Tibial nerve (tissue), 4 donors: ENCODE results near the gene WNT7A. TPM values are rescaled to one million over a fixed set of nuclear protein-coding genes. Genes with fewer than 3 reads are reported as not detected.

Source experiments
- DNase-seq, 2 donors: peaks; one replicate each; pipeline ENCODE4 v3.0.0-alpha.2; 2019; ENCODE audit warnings: low spot score in 2 of 2
- H3K27ac ChIP-seq, 4 donors: fragments of 200-600 bp; sonication (generic) in 3 of 4; one replicate each; pipeline ENCODE4 v1.5.1; 2017 to 2019; ENCODE audit warnings: mild to moderate bottlenecking in 1 of 4
- H3K27me3 ChIP-seq, 2 donors: fragments of 200-600 bp; sonication (generic) in 1 of 2; one replicate each; pipeline versions ENCODE4 v1.5.1 to v1.6.0; 2017 to 2019
- H3K36me3 ChIP-seq, 3 donors: fragments of 200-600 bp; sonication (generic); one replicate each; pipeline ENCODE4 v1.5.1; 2018 to 2019
- H3K4me1 ChIP-seq, 4 donors: fragments of 200-600 bp; sonication (generic) in 3 of 4; one replicate each; pipeline ENCODE4 v1.5.1; 2017 to 2019
- H3K4me3 ChIP-seq, 4 donors: fragments of 200-600 bp; sonication (generic) in 3 of 4; one replicate each; pipeline ENCODE4 v1.5.1; 2017 to 2019; ENCODE audit warnings: mild to moderate bottlenecking in 1 of 4, moderate library complexity in 1 of 4
- H3K9me3 ChIP-seq, 4 donors: fragments of 200-600 bp; sonication (generic) in 3 of 4; one replicate each; pipeline ENCODE4 v1.5.1; 2017 to 2019
- EP300 ChIP-seq, 2 donors: sonication (generic); formaldehyde crosslinking; IDR thresholded peaks; one replicate each; pipeline ENCODE4 v1.6.1; 2017; ENCODE audit warnings: antibody characterized with exemption in 2 of 2, mild to moderate bottlenecking in 1 of 2
- POLR2A ChIP-seq, 2 donors: fragments of 450-650 bp; IDR thresholded peaks; one replicate each; pipeline ENCODE4 v1.6.1; 2017; ENCODE audit warnings: antibody characterized with exemption in 2 of 2, mild to moderate bottlenecking in 2 of 2, moderate library complexity in 2 of 2
- WGBS, 2 donors: methylation state at CpG; one replicate each; pipeline ENCODE4 v1.1.5; 2018; 5-methylcytosine and 5-hydroxymethylcytosine counted together
- total RNA-seq, 4 donors: library from RNA; depleted of rRNA; stranded (reverse); fragments of >200 nt; gene quantifications; one replicate each; pipeline ENCODE4 v1.1.0, GENCODE V29; 2016
- TF ChIP-seq, protein P1 (sequence below), 5 experiments: fragments of 200-600 bp in 3 of 5; fragments of 450-650 bp in 2 of 5; sonication (generic) in 3 of 5; IDR thresholded peaks; one replicate each; pipeline ENCODE4 v1.5.1; 2016 to 2019; ENCODE audit warnings: antibody characterized with exemption in 5 of 5, mild to moderate bottlenecking in 3 of 5, moderate library complexity in 2 of 5

The WNT7A gene
- total RNA-seq, 4 donors from 2014 or later, result 0.21 TPM; not detected in 3

GRCh38 chr3:13890377-13891016 is 10.6 kb upstream of the WNT7A start:
- Histone ChIP-seq H3K9me3 (no peaks in the 10 kb centered on the region), H3K27ac (no peak overlapping the region)
- no peak for DNase-seq

DNA sequence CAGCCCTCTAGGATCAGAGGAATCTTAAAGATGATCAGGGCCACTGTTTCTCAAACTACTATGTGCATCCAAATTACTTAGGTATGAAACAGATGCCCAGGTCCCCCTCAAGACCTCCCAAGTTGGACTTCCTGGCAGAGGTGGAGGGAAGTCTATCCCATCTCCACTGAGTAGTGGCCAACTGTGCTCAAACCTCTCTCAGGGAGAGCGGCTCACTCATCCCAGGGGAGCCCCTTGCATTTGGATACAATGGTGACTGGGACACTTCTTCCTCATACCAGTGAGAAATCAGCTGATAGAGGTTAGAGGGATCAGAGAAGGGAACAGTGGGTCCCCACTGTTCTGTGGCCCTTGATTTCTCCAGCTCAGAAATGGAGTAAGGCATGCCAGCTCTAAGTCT is 8.7 kb upstream of the WNT7A start:
- no peak overlapping the region for H3K4me3 ChIP-seq
- H3K9me3 ChIP-seq, result no peaks in the 10 kb centered on the region
- WGBS, 2 donors, result 67% methylated on average over 1 of the region's 1 CpG
- TF ChIP-seq EP300 (IDR thresholded peaks at IDR 0.05) (no peak), POLR2A (IDR thresholded peaks at IDR 0.05) (no peak)
- TF ChIP-seq, protein P1, sequence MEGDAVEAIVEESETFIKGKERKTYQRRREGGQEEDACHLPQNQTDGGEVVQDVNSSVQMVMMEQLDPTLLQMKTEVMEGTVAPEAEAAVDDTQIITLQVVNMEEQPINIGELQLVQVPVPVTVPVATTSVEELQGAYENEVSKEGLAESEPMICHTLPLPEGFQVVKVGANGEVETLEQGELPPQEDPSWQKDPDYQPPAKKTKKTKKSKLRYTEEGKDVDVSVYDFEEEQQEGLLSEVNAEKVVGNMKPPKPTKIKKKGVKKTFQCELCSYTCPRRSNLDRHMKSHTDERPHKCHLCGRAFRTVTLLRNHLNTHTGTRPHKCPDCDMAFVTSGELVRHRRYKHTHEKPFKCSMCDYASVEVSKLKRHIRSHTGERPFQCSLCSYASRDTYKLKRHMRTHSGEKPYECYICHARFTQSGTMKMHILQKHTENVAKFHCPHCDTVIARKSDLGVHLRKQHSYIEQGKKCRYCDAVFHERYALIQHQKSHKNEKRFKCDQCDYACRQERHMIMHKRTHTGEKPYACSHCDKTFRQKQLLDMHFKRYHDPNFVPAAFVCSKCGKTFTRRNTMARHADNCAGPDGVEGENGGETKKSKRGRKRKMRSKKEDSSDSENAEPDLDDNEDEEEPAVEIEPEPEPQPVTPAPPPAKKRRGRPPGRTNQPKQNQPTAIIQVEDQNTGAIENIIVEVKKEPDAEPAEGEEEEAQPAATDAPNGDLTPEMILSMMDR (IDR thresholded peaks at IDR 0.05), result no peak
- peaks cover 0 to 5% of the 10 kb centered on the region in 2 donors for H3K27me3 ChIP-seq
- no peak overlapping the region for H3K27ac ChIP-seq
- H3K4me1 ChIP-seq, result no peaks in the 10 kb centered on the region
- no peak for DNase-seq
- H3K36me3 ChIP-seq, result no peaks in the 10 kb centered on the region

More at GRCh38 chr3:13890377-13891016, 10.6 kb upstream of the WNT7A start:
- WGBS, 2 donors, result 55 to 62% methylated on average over 13 of the region's 13 CpGs
- Histone ChIP-seq H3K4me1 (peaks cover 0 to 7% (median 0%) of the 10 kb centered on the region in 4 donors), H3K36me3 (no peaks in the 10 kb centered on the region), H3K27me3 (peaks cover 0 to 5% of the 10 kb centered on the region in 2 donors), H3K4me3 (no peak overlapping the region)
- TF ChIP-seq EP300 (IDR thresholded peaks at IDR 0.05) (no peak), POLR2A (IDR thresholded peaks at IDR 0.05) (no peak)
- TF ChIP-seq, protein P1 (IDR thresholded peaks at IDR 0.05), result no peak

- DNase-seq, result no peak
- H3K9me3 ChIP-seq, result no peaks in the 10 kb centered on the region
- WGBS, 2 donors, result 53 to 68% methylated on average over 6 of the region's 6 CpGs
- H3K4me3 ChIP-seq, result no peak overlapping the region
- H3K27me3 ChIP-seq, result peaks cover 0 to 8% of the 10 kb centered on the region in 2 donors
- no peak overlapping the region for H3K27ac ChIP-seq
- no peaks in the 10 kb centered on the region for H3K36me3 ChIP-seq
- H3K4me1 ChIP-seq, result no peaks in the 10 kb centered on the region
- TF ChIP-seq POLR2A (IDR thresholded peaks at IDR 0.05) (no peak), EP300 (IDR thresholded peaks at IDR 0.05) (no peak)
- TF ChIP-seq, protein P1 (IDR thresholded peaks at IDR 0.05), result no peak
Measured at GRCh38 chr3:13887495-13888300, 7.8 kb upstream of the WNT7A start.

DNA sequence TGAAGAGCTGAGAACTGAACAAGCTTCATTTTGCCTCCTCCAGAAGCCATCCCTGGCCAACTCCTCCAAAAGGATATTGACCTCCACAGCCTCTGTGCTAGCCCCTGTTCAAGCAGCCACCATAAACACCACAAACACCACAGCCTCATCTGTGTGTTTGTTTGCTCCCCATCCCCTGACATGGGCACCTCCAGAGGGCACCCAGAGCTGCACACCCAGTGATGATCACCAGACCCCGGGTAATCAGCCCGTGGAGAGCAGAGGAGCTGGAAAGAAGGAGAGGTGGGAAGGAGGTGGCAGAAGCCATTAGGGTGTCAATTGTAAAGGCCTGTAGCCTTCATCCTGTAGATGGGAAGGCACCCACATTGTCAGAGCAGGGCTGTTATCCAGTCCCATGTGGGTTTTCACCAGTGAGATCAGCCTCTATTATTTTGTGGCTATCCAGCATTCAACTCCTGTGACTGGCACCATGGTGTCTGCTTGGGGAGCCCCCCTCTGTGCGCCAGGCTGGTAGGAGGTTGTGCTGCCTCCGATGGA is 6.8 kb upstream of the WNT7A start:
- no peak overlapping the region for H3K27ac ChIP-seq
- no peak overlapping the region for H3K4me3 ChIP-seq
- WGBS, 2 donors, result 76 to 79% methylated on average over 4 of the region's 4 CpGs
- TF ChIP-seq, protein P1 (IDR thresholded peaks at IDR 0.05), result no peak
- TF ChIP-seq POLR2A (IDR thresholded peaks at IDR 0.05) (no peak), EP300 (IDR thresholded peaks at IDR 0.05) (no peak)
- H3K36me3 ChIP-seq, result no peaks in the 10 kb centered on the region
- no peak for DNase-seq
- H3K27me3 ChIP-seq, result peaks cover 0 to 18% of the 10 kb centered on the region in 2 donors
- peaks cover 0 to 4% (median 0%) of the 10 kb centered on the region in 4 donors for H3K9me3 ChIP-seq
- H3K4me1 ChIP-seq, result no peaks in the 10 kb centered on the region

DNA sequence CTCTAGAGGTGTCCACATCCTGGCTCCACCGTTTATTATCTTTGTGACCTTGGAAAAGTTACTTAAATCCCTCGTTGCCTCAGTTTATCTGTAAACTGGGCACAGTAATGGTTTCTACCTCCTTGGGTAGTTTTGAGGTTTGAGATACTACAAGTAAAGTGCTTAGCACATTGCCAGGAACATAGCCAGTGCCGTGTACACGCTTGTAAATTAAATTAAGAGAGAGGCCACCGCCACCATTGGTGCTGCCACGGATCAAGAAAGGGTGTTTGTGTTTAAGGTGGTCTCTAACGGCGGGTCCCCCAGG is 5.8 kb upstream of the WNT7A start:
- Histone ChIP-seq H3K27me3 (peaks cover 0 to 28% of the 10 kb centered on the region in 2 donors), H3K36me3 (no peaks in the 10 kb centered on the region), H3K9me3 (peaks cover 0 to 4% (median 0%) of the 10 kb centered on the region in 4 donors), H3K4me1 (peaks cover 0 to 1% (median 0%) of the 10 kb centered on the region in 4 donors), H3K27ac (no peak overlapping the region), H3K4me3 (no peak overlapping the region)
- WGBS, 2 donors, result 39 to 49% methylated on average over 8 of the region's 8 CpGs
- no peak for DNase-seq
- TF ChIP-seq EP300 (IDR thresholded peaks at IDR 0.05), result no peak
- TF ChIP-seq POLR2A (IDR thresholded peaks at IDR 0.05), result no peak
- TF ChIP-seq, protein P1 (IDR thresholded peaks at IDR 0.05), result no peak
